HG02588 (cell line): ENCODE results near the gene AIFM3.
"Not testable (repeated sequence)": the region's sequence is repeated elsewhere in the genome, so short reads cannot be mapped to it uniquely, and the experiment has no call there.

Experiments
- ATAC-seq: cut with Tn5 transposase; IDR thresholded peaks from one replicate; pipeline ENCODE4 v1.9.1; 2021; ENCODE audit warnings: mild to moderate bottlenecking, moderate library complexity; ENCODE audit not compliant: unreplicated experiment

AIFM3 gene

GRCh38 chr22:20966883-20967696 is at the start of gene AIFM3:
Gene AIFM3 (plus strand): TSS chr22:20967255. CDS start chr22:20967945, 690 bp downstream.
- ATAC-seq: no peak

GRCh38 chr22:20918663-20919218 is 48.3 kb upstream of the AIFM3 start:
- ATAC-seq: no peak

GRCh38 chr22:20919718-20920117 is 47.3 kb upstream of the AIFM3 start:
- ATAC-seq: no peak

- ATAC-seq: no peak
Observed at GRCh38 chr22:20920881-20921203, 46.2 kb upstream of the AIFM3 start.

- no peak for ATAC-seq
Observed at GRCh38 chr22:20922141-20922751, 44.8 kb upstream of the AIFM3 start.

- no peak for ATAC-seq
Observed at GRCh38 chr22:20926243-20926642, 40.8 kb upstream of the AIFM3 start.

GRCh38 chr22:20927940-20928572 is 39.0 kb upstream of the AIFM3 start:
- ATAC-seq: no peak

- no peak for ATAC-seq
Observed at GRCh38 chr22:20928573-20928967, 38.5 kb upstream of the AIFM3 start.

GRCh38 chr22:20930004-20930403 is 37.1 kb upstream of the AIFM3 start:
- ATAC-seq: no peak

GRCh38 chr22:20930435-20930834 is 36.6 kb upstream of the AIFM3 start:
- ATAC-seq: not testable (repeated sequence)

- no peak for ATAC-seq
Observed at GRCh38 chr22:20931126-20931654, 35.9 kb upstream of the AIFM3 start.

- no peak for ATAC-seq
Observed at GRCh38 chr22:20933910-20934309, 33.1 kb upstream of the AIFM3 start.

- not testable (repeated sequence) for ATAC-seq
Observed at GRCh38 chr22:20935049-20935448, 32.0 kb upstream of the AIFM3 start.

GRCh38 chr22:20935780-20936539 is 31.1 kb upstream of the AIFM3 start:
- not testable (repeated sequence) for ATAC-seq

GRCh38 chr22:20937031-20937793 is 29.8 kb upstream of the AIFM3 start:
- no peak for ATAC-seq

- ATAC-seq: no peak
Observed at GRCh38 chr22:20937794-20938671, 29.0 kb upstream of the AIFM3 start.

- not testable (repeated sequence) for ATAC-seq
Observed at GRCh38 chr22:20939457-20940185, 27.4 kb upstream of the AIFM3 start.

- no peak for ATAC-seq
Observed at GRCh38 chr22:20940186-20940651, 26.8 kb upstream of the AIFM3 start.
